ENCODE measurements around the gene GPR141. TPM values are rescaled to one million over a fixed set of nuclear protein-coding genes. Genes with fewer than 3 reads are reported as not detected.
"Not testable (repeated sequence)": the region's sequence is repeated elsewhere in the genome, so short reads cannot be mapped to it uniquely, and the experiment has no call there.

GPR141 gene
- total RNA-seq, 1 experiment from 2014 or later: not detected

GRCh38 chr7:37703361-37703760 is 19.8 kb downstream of the GPR141 start:
- Histone ChIP-seq H3K4me1 (ENCODE audit: control insufficient read depth in 1 of 2, insufficient read depth in 2 of 2, low read length in 2 of 2) (no peaks in the 10 kb centered on the region), H3K4me3 (replicated peaks in 1 of 2; ENCODE audit: low read depth in 1 of 2, low read length in 2 of 2) (no peak overlapping the region), H3K4me2 (ENCODE audit: low read length) (no peak overlapping the region), H3K27me3 (ENCODE audit: insufficient read depth, low read length) (no peaks in the 10 kb centered on the region; the same call in 1 of the 2 replicates), H3K27ac (ENCODE audit: low read depth, low read length) (no peak overlapping the region), H3K9me2 (ENCODE audit: insufficient read depth) (no peaks in the 10 kb centered on the region), H3K9ac (ENCODE audit: low read length) (no peak overlapping the region), H2AFZ (ENCODE audit: low read depth, low read length, poor library complexity, severe bottlenecking) (no peak overlapping the region), H3K36me3 (ENCODE audit: control insufficient read depth in 1 of 2, insufficient read depth in 2 of 2, low read length in 2 of 2) (no peaks in the 10 kb centered on the region), H3K79me2 (ENCODE audit: insufficient read depth, low read length) (no peaks in the 10 kb centered on the region), H3K9me3 (ENCODE audit: control insufficient read depth in 1 of 2, insufficient read depth in 1 of 2, low read depth in 1 of 2, low read length in 2 of 2) (no peaks in the 10 kb centered on the region), H4K20me1 (ENCODE audit: insufficient read depth) (no peaks in the 10 kb centered on the region)
- no peak for DNase-seq (ENCODE audit: low read depth, low spot score)
- RAD21 ChIA-PET (ENCODE audit: low non-redundant PET in 1 of 2, low total read pairs in 2 of 2, uncharacterized antibody in 2 of 2, unreplicated experiment in 2 of 2): no interaction called here
- CTCF ChIA-PET: no interaction called here
- POLR2A ChIA-PET: no interaction called here
- TF ChIP-seq ZNF274 (IDR thresholded peaks at IDR 0.05; ENCODE audit: low read depth, low read length) (no peak), FOSL1 (IDR thresholded peaks at IDR 0.05; ENCODE audit: low read depth) (no peak), REST (IDR thresholded peaks at IDR 0.05; ENCODE audit: low read depth) (no peak), RAD21 (IDR thresholded peaks at IDR 0.05; ENCODE audit: low read depth) (no peak), EZH2 (IDR thresholded peaks at IDR 0.05) (no peak), POLR2AphosphoS5 (IDR thresholded peaks at IDR 0.05; ENCODE audit: low read depth, low read length) (no peak), CBX3 (IDR thresholded peaks at IDR 0.05; ENCODE audit: low read depth) (no peak), CTCF (IDR thresholded peaks at IDR 0.05 in 2 of 3, conservative IDR thresholded peaks at IDR 0.05 in 1 of 3; ENCODE audit: borderline replicate concordance in 1 of 3, insufficient read depth in 1 of 3, low read depth in 2 of 3, low read length in 2 of 3) (no peak), JUND (IDR thresholded peaks at IDR 0.05) (no peak), EGR1 (IDR thresholded peaks at IDR 0.05; ENCODE audit: low read depth) (no peak), POLR2A (IDR thresholded peaks at IDR 0.05; ENCODE audit: borderline replicate concordance, extremely low read depth, insufficient read depth, insufficient read length) (no peak), SIN3A (IDR thresholded peaks at IDR 0.05; ENCODE audit: low read depth) (no peak)
- intact Hi-C loops (cut with micrococcal nuclease): no loop called here
- no peak for ATAC-seq
- BruUV-seq (replicated peaks): no TSS peak

DNA sequence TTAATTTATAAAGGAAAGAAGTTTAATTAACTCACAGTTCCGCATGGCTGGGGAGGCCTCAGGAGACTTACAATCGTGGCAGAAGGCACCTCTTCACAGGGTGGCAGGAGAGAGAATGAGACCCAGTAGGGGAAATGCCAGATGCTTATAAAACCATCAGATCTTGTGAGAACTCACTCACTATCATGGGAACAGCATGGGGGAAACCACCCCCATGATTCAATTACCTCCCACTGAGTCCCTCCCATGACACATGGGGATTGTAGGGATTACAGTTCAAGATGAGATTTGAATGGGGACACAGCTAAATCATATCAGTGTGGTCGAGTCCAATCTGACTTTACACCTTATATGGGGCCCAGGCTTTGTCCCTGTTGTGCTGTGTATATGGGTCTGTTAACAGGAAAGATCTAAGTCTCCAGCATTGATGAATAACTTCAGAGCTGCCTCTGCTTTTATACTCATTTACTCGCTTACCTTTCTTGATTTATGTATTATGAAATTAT is 20.8 kb downstream of the GPR141 start:
- ATAC-seq; CTCF ChIA-PET; H2AFZ ChIP-seq (ENCODE audit: low read depth, low read length, poor library complexity, severe bottlenecking); H3K4me2 ChIP-seq (ENCODE audit: low read length); RAD21 ChIA-PET (ENCODE audit: low non-redundant PET in 1 of 2, low total read pairs in 2 of 2, uncharacterized antibody in 2 of 2, unreplicated experiment in 2 of 2); H3K9me2 ChIP-seq (ENCODE audit: insufficient read depth); DNase-seq (ENCODE audit: low read depth, low spot score); H3K27ac ChIP-seq (ENCODE audit: low read depth, low read length); H3K9ac ChIP-seq (ENCODE audit: low read length); H3K9me3 ChIP-seq (ENCODE audit: control insufficient read depth in 1 of 2, insufficient read depth in 1 of 2, low read depth in 1 of 2, low read length in 2 of 2); H3K36me3 ChIP-seq (ENCODE audit: control insufficient read depth in 1 of 2, insufficient read depth in 2 of 2, low read length in 2 of 2); H3K4me1 ChIP-seq (ENCODE audit: control insufficient read depth in 1 of 2, insufficient read depth in 2 of 2, low read length in 2 of 2); BruUV-seq (replicated peaks); POLR2A ChIA-PET; H4K20me1 ChIP-seq (ENCODE audit: insufficient read depth); H3K27me3 ChIP-seq (ENCODE audit: insufficient read depth, low read length); intact Hi-C loops (cut with micrococcal nuclease); H3K4me3 ChIP-seq (replicated peaks in 1 of 2; ENCODE audit: low read depth in 1 of 2, low read length in 2 of 2); H3K79me2 ChIP-seq (ENCODE audit: insufficient read depth, low read length): not testable (repeated sequence)
